Measurements from ENCODE around the gene RBM18.

DNA sequence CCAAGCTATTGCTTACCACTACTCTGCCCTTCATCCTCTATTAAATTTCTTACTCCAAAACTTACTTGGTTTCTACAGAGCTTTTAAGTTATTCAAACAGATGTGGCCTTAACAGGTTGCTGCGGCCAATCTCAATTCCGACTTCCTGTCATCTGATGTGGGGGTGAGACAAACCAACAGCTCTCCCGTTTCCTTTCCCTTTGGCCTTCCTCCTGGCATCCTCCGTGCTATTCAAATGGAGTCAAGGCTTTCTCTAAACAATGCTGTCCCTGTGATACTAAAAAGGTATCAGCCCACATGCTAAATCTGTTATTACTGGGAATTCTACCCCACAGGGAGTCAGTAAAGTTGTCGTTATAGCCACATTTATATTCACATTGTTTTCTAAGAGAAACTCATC, 11.8 kb downstream of the RBM18 start:
- TF ChIP-seq, protein P1, sequence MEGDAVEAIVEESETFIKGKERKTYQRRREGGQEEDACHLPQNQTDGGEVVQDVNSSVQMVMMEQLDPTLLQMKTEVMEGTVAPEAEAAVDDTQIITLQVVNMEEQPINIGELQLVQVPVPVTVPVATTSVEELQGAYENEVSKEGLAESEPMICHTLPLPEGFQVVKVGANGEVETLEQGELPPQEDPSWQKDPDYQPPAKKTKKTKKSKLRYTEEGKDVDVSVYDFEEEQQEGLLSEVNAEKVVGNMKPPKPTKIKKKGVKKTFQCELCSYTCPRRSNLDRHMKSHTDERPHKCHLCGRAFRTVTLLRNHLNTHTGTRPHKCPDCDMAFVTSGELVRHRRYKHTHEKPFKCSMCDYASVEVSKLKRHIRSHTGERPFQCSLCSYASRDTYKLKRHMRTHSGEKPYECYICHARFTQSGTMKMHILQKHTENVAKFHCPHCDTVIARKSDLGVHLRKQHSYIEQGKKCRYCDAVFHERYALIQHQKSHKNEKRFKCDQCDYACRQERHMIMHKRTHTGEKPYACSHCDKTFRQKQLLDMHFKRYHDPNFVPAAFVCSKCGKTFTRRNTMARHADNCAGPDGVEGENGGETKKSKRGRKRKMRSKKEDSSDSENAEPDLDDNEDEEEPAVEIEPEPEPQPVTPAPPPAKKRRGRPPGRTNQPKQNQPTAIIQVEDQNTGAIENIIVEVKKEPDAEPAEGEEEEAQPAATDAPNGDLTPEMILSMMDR (IDR thresholded peaks at IDR 0.05; ENCODE audit: insufficient read depth, low read length, poor library complexity, severe bottlenecking), result no peak
- no peak for TF ChIP-seq EZH2phosphoT487 (conservative IDR thresholded peaks at IDR 0.05; ENCODE audit: low read length)

Measured in SU-DHL-6 (cell line).